Lower lobe of right lung (tissue), 2 donors: ENCODE data around the gene ALDOC. TPM values are rescaled to one million over a fixed set of nuclear protein-coding genes. Genes with fewer than 3 reads are reported as not detected.
A peak's percentile ranks its signal among the peaks of the same experiment; 100 is the strongest.

ENCODE experiments used
- ATAC-seq, 2 donors: fragments of 200-7000 bp; cut with Tn5 transposase; one replicate each; pipeline ENCODE4 v1.9.1; 2020 to 2022; ENCODE audit warnings: mild to moderate bottlenecking in 2 of 2, moderate library complexity in 2 of 2
- DNase-seq: peaks from one replicate; pipeline ENCODE4 v3.0.0-alpha.2; 2020
- H3K27ac ChIP-seq: fragments of 200-600 bp; one replicate; pipeline ENCODE4 v1.8.0; 2022
- H3K27me3 ChIP-seq: fragments of 200-600 bp; one replicate; pipeline ENCODE4 v1.8.0; 2022; ENCODE audit warnings: low read depth
- H3K36me3 ChIP-seq: fragments of 200-600 bp; one replicate; pipeline ENCODE4 v1.8.0; 2022; ENCODE audit warnings: mild to moderate bottlenecking
- H3K4me1 ChIP-seq: fragments of 200-600 bp; one replicate; pipeline ENCODE4 v1.8.0; 2022
- H3K4me3 ChIP-seq: fragments of 200-600 bp; one replicate; pipeline ENCODE4 v1.8.0; 2022; ENCODE audit warnings: mild to moderate bottlenecking
- H3K9me3 ChIP-seq: fragments of 200-600 bp; one replicate; pipeline ENCODE4 v1.8.0; 2022
- intact Hi-C: fragments of 100-400 bp; cut with DNase I; formaldehyde crosslinking; loops from one replicate; pipeline ENCODE4 v1.11.0; 2022
- total RNA-seq: library from RNA; stranded (reverse); fragmentation: NEBNext Ultra II Directional; extraction: Animal tissue kit (Norgen Biotek cat#: 25700); gene quantifications from one replicate; pipeline ENCODE4 v1.2.1, GENCODE V29; 2021
- TF ChIP-seq, protein P1 (sequence below): fragments of 200-600 bp; IDR thresholded peaks from one replicate; pipeline ENCODE4 v1.8.0; 2022; ENCODE audit warnings: antibody characterized with exemption, mild to moderate bottlenecking
- donor health status: DM: no; HTN: yes; CAD: no; lungs with severe emphysema.

ALDOC gene
- total RNA-seq, 1 donor from 2014 or later = 11.6 TPM

DNA sequence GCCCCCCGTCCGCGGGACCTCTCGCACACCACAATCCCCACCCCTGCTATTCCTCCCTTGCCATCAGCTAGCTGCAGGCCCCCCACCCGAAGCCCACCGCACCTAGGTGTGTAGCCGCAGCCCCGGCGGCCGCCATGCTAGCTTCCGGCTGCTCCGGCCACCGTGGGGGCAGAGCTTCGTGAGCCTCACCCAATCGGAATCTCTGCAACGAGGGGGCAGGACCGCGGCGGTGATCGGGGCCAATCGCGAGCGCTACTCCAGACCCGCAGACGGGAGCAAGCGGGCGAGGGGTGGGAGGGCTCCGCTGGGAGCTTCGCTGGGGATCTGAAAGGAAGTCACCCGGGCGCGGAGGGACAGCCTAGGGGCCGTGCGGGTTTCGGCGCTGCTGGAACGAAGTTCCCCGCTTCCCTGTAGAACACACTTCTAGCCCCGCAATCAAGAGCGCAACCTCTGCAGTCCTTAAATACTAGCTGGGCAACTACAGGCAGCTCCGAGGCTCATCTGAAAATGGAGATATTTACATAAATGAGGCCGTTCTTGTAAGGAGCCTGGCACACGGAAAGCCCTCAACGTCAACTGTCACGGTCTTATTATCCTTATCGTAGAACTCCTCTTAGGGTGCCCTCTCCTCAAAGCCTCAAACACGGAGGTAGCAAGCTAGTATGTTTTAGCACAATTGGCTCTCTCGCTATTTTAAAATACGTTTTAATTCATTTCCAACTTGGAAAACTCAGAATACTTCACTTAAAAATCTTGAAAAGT, 5.2 kb downstream of the ALDOC start, which contains the start of gene PIGS:
Gene PIGS (minus strand): TSS at position 164 of the 762 bp plus-strand sequence. CDS start 28 bp downstream, at position 136.
- Histone ChIP-seq H3K4me3 (peak within 1 kb of the TSS; percentile 99), H3K27ac (peak within 1 kb of the TSS; percentile 85), H3K36me3 (peaks cover 3% of the 10 kb centered on the region), H3K9me3 (no peaks in the 10 kb centered on the region), H3K4me1 (peaks cover 40% of the 10 kb centered on the region), H3K27me3 (no peaks in the 10 kb centered on the region)
- TF ChIP-seq, protein P1, sequence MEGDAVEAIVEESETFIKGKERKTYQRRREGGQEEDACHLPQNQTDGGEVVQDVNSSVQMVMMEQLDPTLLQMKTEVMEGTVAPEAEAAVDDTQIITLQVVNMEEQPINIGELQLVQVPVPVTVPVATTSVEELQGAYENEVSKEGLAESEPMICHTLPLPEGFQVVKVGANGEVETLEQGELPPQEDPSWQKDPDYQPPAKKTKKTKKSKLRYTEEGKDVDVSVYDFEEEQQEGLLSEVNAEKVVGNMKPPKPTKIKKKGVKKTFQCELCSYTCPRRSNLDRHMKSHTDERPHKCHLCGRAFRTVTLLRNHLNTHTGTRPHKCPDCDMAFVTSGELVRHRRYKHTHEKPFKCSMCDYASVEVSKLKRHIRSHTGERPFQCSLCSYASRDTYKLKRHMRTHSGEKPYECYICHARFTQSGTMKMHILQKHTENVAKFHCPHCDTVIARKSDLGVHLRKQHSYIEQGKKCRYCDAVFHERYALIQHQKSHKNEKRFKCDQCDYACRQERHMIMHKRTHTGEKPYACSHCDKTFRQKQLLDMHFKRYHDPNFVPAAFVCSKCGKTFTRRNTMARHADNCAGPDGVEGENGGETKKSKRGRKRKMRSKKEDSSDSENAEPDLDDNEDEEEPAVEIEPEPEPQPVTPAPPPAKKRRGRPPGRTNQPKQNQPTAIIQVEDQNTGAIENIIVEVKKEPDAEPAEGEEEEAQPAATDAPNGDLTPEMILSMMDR = no peak
- intact Hi-C loops = no loop called here
- peak; percentile 98 for DNase-seq
- ATAC-seq = peak; percentile 99 to 100

DNA sequence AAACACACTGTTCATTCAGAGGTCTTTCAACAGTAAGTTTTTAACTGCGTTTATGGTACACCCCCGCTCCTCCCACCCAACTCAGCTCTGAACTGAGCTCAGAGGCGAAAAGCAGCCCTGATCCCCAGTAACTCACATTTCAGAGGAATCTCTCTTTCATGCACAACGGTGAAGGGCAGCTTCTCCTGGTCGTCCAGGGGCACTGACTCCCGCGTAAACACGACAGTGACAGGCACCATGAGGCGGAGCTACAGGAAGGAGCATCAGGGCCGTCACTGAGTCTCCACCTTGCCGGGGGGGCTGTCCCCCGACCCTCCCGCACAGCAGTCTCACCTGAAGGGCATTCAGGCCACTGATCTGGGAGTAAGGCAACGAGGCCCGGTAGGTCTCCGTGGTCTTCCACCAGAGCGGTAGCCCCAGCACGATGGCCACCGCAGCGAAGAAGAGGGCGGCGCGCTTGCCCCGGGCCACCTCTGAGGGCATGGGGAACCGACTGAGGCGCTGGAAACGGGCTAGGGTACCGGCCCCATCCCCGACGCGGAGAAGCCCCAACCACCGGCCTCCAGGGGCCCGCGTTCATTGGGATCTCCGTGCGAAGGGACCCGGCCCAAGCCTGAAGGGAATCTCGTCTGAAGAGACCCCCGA, 5.9 kb downstream of the ALDOC start:
- ATAC-seq = peak; percentile 57 to 58
- H3K27me3 ChIP-seq = no peaks in the 10 kb centered on the region
- no peaks in the 10 kb centered on the region for H3K9me3 ChIP-seq
- peak overlapping the region; percentile 99 for H3K4me3 ChIP-seq
- peak overlapping the region; percentile 85 for H3K27ac ChIP-seq
- DNase-seq = peak; percentile 54
- peaks cover 5% of the 10 kb centered on the region for H3K36me3 ChIP-seq
- intact Hi-C loops = no loop called here
- TF ChIP-seq, protein P1 = no peak
- peaks cover 36% of the 10 kb centered on the region for H3K4me1 ChIP-seq

DNA sequence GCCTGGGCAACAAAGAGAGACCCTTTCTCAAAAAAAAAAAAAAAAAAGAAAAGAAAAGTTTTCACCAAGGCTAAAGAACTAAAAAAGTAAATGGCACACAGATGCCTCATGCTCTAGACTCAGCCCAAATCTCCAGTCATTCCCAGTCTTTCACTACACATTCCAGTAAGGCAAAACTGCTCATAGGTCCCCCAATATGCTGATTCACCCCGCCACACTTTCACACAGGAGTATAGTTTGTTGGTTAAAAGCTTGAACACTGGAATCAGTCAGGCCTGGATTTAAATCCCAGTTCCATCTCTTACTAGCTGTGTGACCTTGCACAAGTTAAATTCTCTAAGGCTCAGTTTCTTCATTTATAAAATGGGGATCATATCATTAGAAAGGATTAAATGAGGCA, 7.2 kb downstream of the ALDOC start:
- TF ChIP-seq, protein P1 = no peak
- intact Hi-C loops = no loop called here
- H3K4me1 ChIP-seq = peaks cover 36% of the 10 kb centered on the region
- no peak overlapping the region for H3K4me3 ChIP-seq
- H3K27me3 ChIP-seq = no peaks in the 10 kb centered on the region
- H3K27ac ChIP-seq = no peak overlapping the region
- ATAC-seq (no peak), DNase-seq (no peak)
- H3K36me3 ChIP-seq = peaks cover 5% of the 10 kb centered on the region
- H3K9me3 ChIP-seq = no peaks in the 10 kb centered on the region

DNA sequence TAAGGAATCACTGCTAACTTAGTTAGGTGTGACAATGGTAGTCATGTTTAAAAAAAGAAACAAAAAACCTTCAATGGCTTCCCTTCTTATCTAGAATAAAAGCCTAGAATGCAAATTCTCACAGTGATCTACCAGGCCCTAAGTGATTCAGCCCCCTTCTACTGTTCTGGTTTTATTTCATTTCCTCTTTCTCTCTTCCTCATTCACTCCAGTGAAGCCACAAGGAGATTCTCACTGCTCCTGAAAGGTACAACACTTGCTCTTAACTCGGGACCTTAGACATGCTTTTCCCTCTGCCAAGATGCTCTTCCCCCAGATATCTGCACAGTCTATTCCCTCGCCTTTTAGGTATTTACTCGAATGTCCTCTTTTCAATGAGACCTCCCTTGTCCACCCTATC, 9.1 kb downstream of the ALDOC start:
- ATAC-seq = no peak
- intact Hi-C loops = no loop called here
- H3K27me3 ChIP-seq = no peaks in the 10 kb centered on the region
- H3K4me1 ChIP-seq = peaks cover 43% of the 10 kb centered on the region
- no peak overlapping the region for H3K27ac ChIP-seq
- DNase-seq = no peak
- no peak overlapping the region for H3K4me3 ChIP-seq
- no peaks in the 10 kb centered on the region for H3K9me3 ChIP-seq
- peaks cover 22% of the 10 kb centered on the region for H3K36me3 ChIP-seq
- TF ChIP-seq, protein P1 = no peak

DNA sequence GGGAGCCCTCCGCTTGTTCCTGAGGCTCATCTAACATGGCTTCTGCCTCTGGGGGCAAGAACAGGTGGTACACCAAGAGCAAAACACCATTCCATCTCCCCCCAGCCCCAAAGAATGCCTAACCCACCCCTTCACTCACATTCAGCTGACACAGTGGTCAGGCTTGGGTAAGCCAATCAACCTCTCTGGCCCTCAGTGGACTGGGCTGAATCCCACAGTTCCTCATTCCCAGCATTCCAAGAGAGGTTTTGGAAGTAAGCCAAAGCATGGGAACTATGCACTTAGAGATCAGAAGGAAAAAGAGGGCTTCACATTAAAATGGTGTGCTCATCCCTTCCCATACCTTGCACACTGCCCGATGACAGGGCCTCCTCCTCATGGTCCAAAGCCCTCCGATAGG, 13.2 kb downstream of the ALDOC start:
- peaks cover 13% of the 10 kb centered on the region for H3K4me1 ChIP-seq
- H3K9me3 ChIP-seq = no peaks in the 10 kb centered on the region
- TF ChIP-seq, protein P1 = no peak
- no peak overlapping the region for H3K27ac ChIP-seq
- intact Hi-C loops = no loop called here
- no peak overlapping the region for H3K4me3 ChIP-seq
- H3K27me3 ChIP-seq = no peaks in the 10 kb centered on the region
- DNase-seq = no peak
- ATAC-seq = peak; percentile 59 to 68
- peaks cover 63% of the 10 kb centered on the region for H3K36me3 ChIP-seq
